Camera-type eye (tissue), 1 donor: ENCODE measurements around the gene CCZ1. TPM values are rescaled to one million over a fixed set of nuclear protein-coding genes. Genes with fewer than 3 reads are reported as not detected.

Experiments used
- total RNA-seq: library from RNA; depleted of rRNA; stranded (reverse); fragments of >200 nt; gene quantifications from one replicate; pipeline ENCODE4 v1.2.3, GENCODE V29; 2014

Gene CCZ1
- total RNA-seq, result 76.5 TPM

GRCh38 chr7:5898480-5899224 lies at the start of gene CCZ1:
Gene CCZ1 (plus strand): TSS chr7:5898733. CDS start chr7:5898800, 67 bp downstream.

GRCh38 chr7:5970347-5970911 lies 71.9 kb downstream of the CCZ1 start, which contains the start of gene RSPH10B:
Gene RSPH10B (minus strand): TSS chr7:5970689. CDS start chr7:5967116, 3,573 bp downstream.

Other genes with a start within 250 kb of the CCZ1 start
- gene RNF216, start 117.1 kb upstream of the CCZ1 start, total RNA-seq, result 58.8 TPM
- gene OCM, start 17.9 kb upstream of the CCZ1 start, total RNA-seq, result not detected
- 0.38 TPM for gene RSPH10B, start 72.0 kb downstream of the CCZ1 start, total RNA-seq
- gene PMS2, start 110.3 kb downstream of the CCZ1 start, total RNA-seq, result 25.3 TPM
- gene AIMP2, start 110.5 kb downstream of the CCZ1 start, total RNA-seq, result 32.5 TPM
- not detected for gene ANKRD61, start 132.6 kb downstream of the CCZ1 start, total RNA-seq
- gene EIF2AK1, start 160.4 kb downstream of the CCZ1 start, total RNA-seq, result 261 TPM
- gene USP42, start 206.2 kb downstream of the CCZ1 start, total RNA-seq, result 15.7 TPM